ENCODE measurements around the gene EBNA1BP2.

The EBNA1BP2 gene

DNA sequence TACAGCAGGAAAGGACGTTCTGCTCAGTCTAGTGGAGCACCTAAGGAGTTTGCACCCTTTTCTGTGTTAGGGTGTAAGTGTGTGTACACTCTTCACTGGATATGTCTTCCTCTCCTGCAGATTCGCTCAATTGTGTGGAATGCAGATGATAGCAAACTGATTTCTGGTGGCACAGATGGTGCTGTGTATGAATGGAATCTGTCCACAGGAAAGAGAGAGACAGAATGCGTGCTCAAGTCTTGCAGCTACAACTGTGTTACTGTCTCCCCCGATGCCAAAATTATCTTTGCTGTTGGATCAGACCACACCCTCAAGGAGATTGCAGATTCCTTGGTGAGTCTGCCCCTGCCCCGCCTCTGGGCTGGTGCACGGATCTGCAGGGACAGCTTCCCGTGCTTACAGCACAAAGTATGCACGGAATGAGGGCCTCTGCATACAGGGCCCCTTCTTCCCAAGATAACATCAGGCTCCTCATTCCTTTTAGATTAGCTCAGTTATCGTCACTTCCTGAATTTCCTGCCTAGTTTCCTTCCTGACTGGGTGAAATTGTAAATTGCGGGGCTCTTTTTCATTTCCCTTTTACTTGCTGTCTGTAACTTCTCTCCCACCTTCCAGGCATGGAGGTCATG, 34.6 kb upstream of the EBNA1BP2 start:
- Histone ChIP-seq H3K27ac (ENCODE audit: low read length, poor library complexity, severe bottlenecking) (peak overlapping the region; percentile 100), H4K91ac (ENCODE audit: low read length) (peak overlapping the region; percentile 98), H3K27me3 (ENCODE audit: control insufficient read depth in 1 of 2, insufficient read depth in 1 of 2, low read length in 2 of 2) (no peaks in the 10 kb centered on the region), H3K9ac (ENCODE audit: low read length) (peak overlapping the region; percentile 64), H3K9me3 (ENCODE audit: control insufficient read depth, low read length) (no peaks in the 10 kb centered on the region), H2BK15ac (ENCODE audit: low read depth, poor library complexity, severe bottlenecking) (no peak overlapping the region), H2AK5ac (ENCODE audit: low read length, severe bottlenecking) (peak overlapping the region; percentile 97), H3K4ac (ENCODE audit: low read depth in 1 of 2, low read length in 2 of 2) (peak overlapping the region; percentile 83 to 92), H3K4me3 (ENCODE audit: insufficient read depth in 1 of 2, low read depth in 1 of 2, low read length in 2 of 2) (peak overlapping the region in 1 of 2 experiments; percentile 54), H3K36me3 (ENCODE audit: control insufficient read depth in 1 of 2, insufficient read depth in 2 of 2, low read depth in 1 of 2, low read length in 2 of 2) (no peaks in the 10 kb centered on the region), H2BK120ac (ENCODE audit: low read depth, low read length) (peak overlapping the region; percentile 69), H3K18ac (ENCODE audit: low read depth in 1 of 2, low read length in 2 of 2) (peak overlapping the region; percentile 67 to 97), H3K79me1 (replicated peaks; ENCODE audit: low read length, poor library complexity, severe bottlenecking) (no peaks in the 10 kb centered on the region), H3K4me2 (ENCODE audit: low read length, poor library complexity, severe bottlenecking) (peak overlapping the region; percentile 42), H3K23ac (ENCODE audit: low read length in 2 of 2) (no peak overlapping the region), H2BK12ac (ENCODE audit: low read length in 2 of 2) (peak overlapping the region; percentile 70 to 71), H3K14ac (ENCODE audit: low read length in 2 of 2) (no peak overlapping the region), H2BK5ac (ENCODE audit: low read depth, low read length, poor library complexity, severe bottlenecking) (peak overlapping the region; percentile 94), H3K4me1 (ENCODE audit: control insufficient read depth, insufficient read depth, low read depth, low read length) (peaks cover 19% of the 10 kb centered on the region), H4K8ac (ENCODE audit: low read length) (peak overlapping the region; percentile 96), H2AFZ (ENCODE audit: low read depth, low read length) (peak overlapping the region; percentile 88)
- DNase-seq: peak; percentile 96
- under 1% methylated on average over 10 of the region's 10 CpGs for WGBS

DNA sequence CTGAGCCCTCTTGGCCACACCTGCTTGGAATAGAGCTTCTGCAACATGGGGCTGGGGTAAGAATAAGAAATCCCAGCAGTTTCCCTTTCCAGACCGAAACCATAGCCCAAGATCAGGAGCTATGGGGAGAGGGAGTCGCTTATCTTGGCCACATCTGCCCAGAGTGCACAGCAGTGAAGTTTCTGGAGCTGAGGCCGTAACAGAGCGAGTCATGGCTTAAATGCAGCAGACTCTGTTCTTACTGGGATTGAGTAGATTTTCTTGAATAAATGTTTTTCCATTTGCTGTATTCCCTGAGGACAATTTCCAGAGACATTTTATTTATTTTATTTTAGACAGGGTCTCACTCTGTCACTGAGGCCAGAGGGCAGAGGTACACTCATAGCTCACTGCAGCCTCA, 33.6 kb upstream of the EBNA1BP2 start:
- H3K18ac ChIP-seq (ENCODE audit: low read depth in 1 of 2, low read length in 2 of 2): peak overlapping the region in 1 of 2 experiments; percentile 60
- 54% methylated on average over 4 of the region's 4 CpGs for WGBS

DNA sequence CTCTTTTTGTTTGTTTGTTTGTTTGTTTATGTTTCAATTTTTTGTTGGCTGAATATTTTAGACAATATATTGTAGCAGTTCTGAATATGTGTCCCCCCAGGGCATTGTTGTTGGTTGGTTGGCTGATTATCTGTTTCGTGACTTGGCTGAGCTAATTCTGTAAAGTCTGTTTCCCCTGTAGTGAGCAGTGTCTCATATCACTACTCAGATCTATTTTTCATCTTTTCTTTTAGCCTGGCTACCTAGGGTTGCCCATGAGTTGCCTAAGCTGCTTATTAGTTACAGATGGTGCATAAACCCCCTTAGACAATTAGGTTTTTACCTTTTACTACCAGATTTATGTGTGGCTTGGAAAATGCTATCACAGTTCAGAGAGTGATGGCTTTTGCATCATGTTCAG, 32.3 kb upstream of the EBNA1BP2 start:
- Histone ChIP-seq H3K23ac (ENCODE audit: low read length in 2 of 2) (no peak overlapping the region), H2BK5ac (ENCODE audit: low read depth, low read length, poor library complexity, severe bottlenecking) (no peak overlapping the region), H2BK15ac (ENCODE audit: low read depth, poor library complexity, severe bottlenecking) (no peak overlapping the region), H2BK120ac (ENCODE audit: low read depth, low read length) (peak overlapping the region; percentile 42), H3K27me3 (ENCODE audit: control insufficient read depth in 1 of 2, insufficient read depth in 1 of 2, low read length in 2 of 2) (no peaks in the 10 kb centered on the region), H3K79me1 (replicated peaks; ENCODE audit: low read length, poor library complexity, severe bottlenecking) (no peaks in the 10 kb centered on the region), H3K4me3 (ENCODE audit: insufficient read depth in 1 of 2, low read depth in 1 of 2, low read length in 2 of 2) (no peak overlapping the region), H3K9ac (ENCODE audit: low read length) (no peak overlapping the region), H2AFZ (ENCODE audit: low read depth, low read length) (no peak overlapping the region), H3K27ac (ENCODE audit: low read length, poor library complexity, severe bottlenecking) (no peak overlapping the region), H3K9me3 (ENCODE audit: control insufficient read depth, low read length) (no peaks in the 10 kb centered on the region), H3K36me3 (ENCODE audit: control insufficient read depth in 1 of 2, insufficient read depth in 2 of 2, low read depth in 1 of 2, low read length in 2 of 2) (no peaks in the 10 kb centered on the region), H3K14ac (ENCODE audit: low read length in 2 of 2) (no peak overlapping the region), H4K91ac (ENCODE audit: low read length) (no peak overlapping the region), H2AK5ac (ENCODE audit: low read length, severe bottlenecking) (peak overlapping the region; percentile 53), H3K18ac (ENCODE audit: low read depth in 1 of 2, low read length in 2 of 2) (no peak overlapping the region), H4K8ac (ENCODE audit: low read length) (no peak overlapping the region), H3K4ac (ENCODE audit: low read depth in 1 of 2, low read length in 2 of 2) (no peak overlapping the region), H2BK12ac (ENCODE audit: low read length in 2 of 2) (peak overlapping the region in 1 of 2 experiments; percentile 59), H3K4me1 (ENCODE audit: control insufficient read depth, insufficient read depth, low read depth, low read length) (peaks cover 19% of the 10 kb centered on the region), H3K4me2 (ENCODE audit: low read length, poor library complexity, severe bottlenecking) (no peak overlapping the region)
- DNase-seq: no peak
- no CpG with 5 or more reads among the region's 1 CpG for WGBS

More for the DNA sequence above, 33.6 kb upstream of the EBNA1BP2 start:
- Histone ChIP-seq H3K4me1 (ENCODE audit: control insufficient read depth, insufficient read depth, low read depth, low read length) (peaks cover 19% of the 10 kb centered on the region), H3K4ac (ENCODE audit: low read depth in 1 of 2, low read length in 2 of 2) (peak overlapping the region in 1 of 2 experiments; percentile 10), H3K79me1 (replicated peaks; ENCODE audit: low read length, poor library complexity, severe bottlenecking) (no peaks in the 10 kb centered on the region), H3K9ac (ENCODE audit: low read length) (no peak overlapping the region), H3K9me3 (ENCODE audit: control insufficient read depth, low read length) (no peaks in the 10 kb centered on the region), H3K27ac (ENCODE audit: low read length, poor library complexity, severe bottlenecking) (peak overlapping the region; percentile 100), H2BK15ac (ENCODE audit: low read depth, poor library complexity, severe bottlenecking) (peak overlapping the region; percentile 44), H3K23ac (ENCODE audit: low read length in 2 of 2) (no peak overlapping the region), H2BK120ac (ENCODE audit: low read depth, low read length) (peak overlapping the region; percentile 76), H3K27me3 (ENCODE audit: control insufficient read depth in 1 of 2, insufficient read depth in 1 of 2, low read length in 2 of 2) (no peaks in the 10 kb centered on the region), H2AFZ (ENCODE audit: low read depth, low read length) (no peak overlapping the region), H2BK12ac (ENCODE audit: low read length in 2 of 2) (peak overlapping the region; percentile 20 to 40), H4K91ac (ENCODE audit: low read length) (no peak overlapping the region), H2AK5ac (ENCODE audit: low read length, severe bottlenecking) (peak overlapping the region; percentile 84), H3K4me3 (ENCODE audit: insufficient read depth in 1 of 2, low read depth in 1 of 2, low read length in 2 of 2) (no peak overlapping the region), H2BK5ac (ENCODE audit: low read depth, low read length, poor library complexity, severe bottlenecking) (peak overlapping the region; percentile 32), H3K4me2 (ENCODE audit: low read length, poor library complexity, severe bottlenecking) (no peak overlapping the region), H4K8ac (ENCODE audit: low read length) (peak overlapping the region; percentile 70), H3K36me3 (ENCODE audit: control insufficient read depth in 1 of 2, insufficient read depth in 2 of 2, low read depth in 1 of 2, low read length in 2 of 2) (no peaks in the 10 kb centered on the region), H3K14ac (ENCODE audit: low read length in 2 of 2) (no peak overlapping the region)
- DNase-seq: peak; percentile 69

DNA sequence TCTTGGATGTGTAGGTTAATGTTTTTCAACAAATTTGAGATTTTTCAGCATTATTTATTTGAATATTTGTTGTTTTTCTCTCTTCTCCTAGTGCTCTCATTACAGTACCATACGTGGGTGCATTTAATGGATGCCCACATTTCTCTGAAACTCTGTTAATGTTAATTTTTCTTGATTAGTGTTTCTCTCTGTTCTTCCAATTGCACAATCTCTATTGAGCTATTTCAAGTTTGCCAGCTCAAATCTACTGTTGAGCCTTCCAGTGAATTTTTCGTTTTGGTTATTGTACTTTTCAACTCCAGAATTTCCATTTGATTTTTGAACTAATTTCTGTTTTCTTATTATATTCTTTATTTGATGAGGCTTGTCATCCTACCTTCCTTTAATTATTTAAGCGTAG, 31.8 kb upstream of the EBNA1BP2 start:
- Histone ChIP-seq H3K4me3 (ENCODE audit: insufficient read depth in 1 of 2, low read depth in 1 of 2, low read length in 2 of 2) (no peak overlapping the region), H3K9me3 (ENCODE audit: control insufficient read depth, low read length) (no peaks in the 10 kb centered on the region), H2BK5ac (ENCODE audit: low read depth, low read length, poor library complexity, severe bottlenecking) (no peak overlapping the region), H3K36me3 (ENCODE audit: control insufficient read depth in 1 of 2, insufficient read depth in 2 of 2, low read depth in 1 of 2, low read length in 2 of 2) (no peaks in the 10 kb centered on the region), H2BK12ac (ENCODE audit: low read length in 2 of 2) (no peak overlapping the region), H3K14ac (ENCODE audit: low read length in 2 of 2) (no peak overlapping the region), H3K4me2 (ENCODE audit: low read length, poor library complexity, severe bottlenecking) (no peak overlapping the region), H2AK5ac (ENCODE audit: low read length, severe bottlenecking) (no peak overlapping the region), H3K23ac (ENCODE audit: low read length in 2 of 2) (no peak overlapping the region), H2BK120ac (ENCODE audit: low read depth, low read length) (no peak overlapping the region), H3K4ac (ENCODE audit: low read depth in 1 of 2, low read length in 2 of 2) (no peak overlapping the region), H3K27me3 (ENCODE audit: control insufficient read depth in 1 of 2, insufficient read depth in 1 of 2, low read length in 2 of 2) (no peaks in the 10 kb centered on the region), H4K91ac (ENCODE audit: low read length) (no peak overlapping the region), H3K79me1 (replicated peaks; ENCODE audit: low read length, poor library complexity, severe bottlenecking) (no peaks in the 10 kb centered on the region), H2AFZ (ENCODE audit: low read depth, low read length) (no peak overlapping the region), H4K8ac (ENCODE audit: low read length) (no peak overlapping the region), H3K4me1 (ENCODE audit: control insufficient read depth, insufficient read depth, low read depth, low read length) (peaks cover 19% of the 10 kb centered on the region), H2BK15ac (ENCODE audit: low read depth, poor library complexity, severe bottlenecking) (no peak overlapping the region), H3K9ac (ENCODE audit: low read length) (no peak overlapping the region), H3K18ac (ENCODE audit: low read depth in 1 of 2, low read length in 2 of 2) (no peak overlapping the region), H3K27ac (ENCODE audit: low read length, poor library complexity, severe bottlenecking) (no peak overlapping the region)
- no peak for DNase-seq
- WGBS: 100% methylated on average over 1 of the region's 3 CpGs
